ENCODE measurements around the gene JAG1. TPM values are rescaled to one million over a fixed set of nuclear protein-coding genes. Genes with fewer than 3 reads are reported as not detected.

The JAG1 gene
- total and polyA plus RNA-seq, 4 donors: 11.9 to 70.3 (median 46.8) TPM

- H3K9ac ChIP-seq (ENCODE audit: insufficient read depth in 1 of 2, low read length in 2 of 2): no peak overlapping the region
- ATAC-seq (ENCODE audit: insufficient read depth, low FRiP score): no peak
Measured at GRCh38 chr20:10660661-10661060, 13.1 kb downstream of the JAG1 start.

GRCh38 chr20:10659651-10660601 is 13.9 kb downstream of the JAG1 start:
- H3K36me3 ChIP-seq (ENCODE audit: control insufficient read depth in 4 of 4, insufficient read depth in 4 of 4, low read length in 4 of 4): peaks cover 0 to 49% (median 38%) of the 10 kb centered on the region in 4 donors
- TF ChIP-seq CTCF (IDR thresholded peaks at IDR 0.05; ENCODE audit: control extremely low read depth, extremely low read depth): no peak
- H3K27me3 ChIP-seq (ENCODE audit: control insufficient read depth in 3 of 3, insufficient read depth in 3 of 3, low read length in 2 of 3): no peaks in the 10 kb centered on the region
- no peaks in the 10 kb centered on the region for H3K9me3 ChIP-seq (ENCODE audit: control insufficient read depth in 4 of 4, insufficient read depth in 3 of 4, low read length in 3 of 4)
- 66 to 82% methylated on average over 12 of the region's 12 CpGs for WGBS, 2 donors
- no peak overlapping the region for H3K9ac ChIP-seq (ENCODE audit: insufficient read depth in 1 of 2, low read length in 2 of 2)
- H3K4me1 ChIP-seq (ENCODE audit: control insufficient read depth in 5 of 5, insufficient read depth in 5 of 5, low read length in 5 of 5): peaks cover 6 to 26% (median 9%) of the 10 kb centered on the region in 5 donors
- ATAC-seq (ENCODE audit: insufficient read depth, low FRiP score): peak; percentile 88
- H3K4me3 ChIP-seq: no peak overlapping the region
- peak overlapping the region in 1 of 2 donors; percentile 71 for H3K27ac ChIP-seq (ENCODE audit: low read depth in 1 of 2, low read length in 1 of 2)
- DNase-seq: peak; percentile 50 to 68 (median 67)

More at GRCh38 chr20:10660661-10661060, 13.1 kb downstream of the JAG1 start:
- Histone ChIP-seq H3K4me1 (ENCODE audit: control insufficient read depth in 5 of 5, insufficient read depth in 5 of 5, low read length in 5 of 5) (peaks cover 6 to 27% (median 9%) of the 10 kb centered on the region in 5 donors), H3K9me3 (ENCODE audit: control insufficient read depth in 4 of 4, insufficient read depth in 3 of 4, low read length in 3 of 4) (no peaks in the 10 kb centered on the region), H3K27me3 (ENCODE audit: control insufficient read depth in 3 of 3, insufficient read depth in 3 of 3, low read length in 2 of 3) (no peaks in the 10 kb centered on the region), H3K27ac (ENCODE audit: low read depth in 1 of 2, low read length in 1 of 2) (peak overlapping the region in 1 of 2 donors; percentile 56), H3K4me3 (no peak overlapping the region), H3K36me3 (ENCODE audit: control insufficient read depth in 4 of 4, insufficient read depth in 4 of 4, low read length in 4 of 4) (peaks cover 0 to 49% (median 38%) of the 10 kb centered on the region in 4 donors)
- TF ChIP-seq CTCF (IDR thresholded peaks at IDR 0.05; ENCODE audit: control extremely low read depth, extremely low read depth): no peak
- WGBS, 2 donors: 64 to 77% methylated on average over 11 of the region's 11 CpGs
- DNase-seq: no peak

GRCh38 chr20:10658876-10659632 is 14.7 kb downstream of the JAG1 start:
- no peak overlapping the region for H3K4me3 ChIP-seq
- peaks cover 0 to 49% (median 41%) of the 10 kb centered on the region in 4 donors for H3K36me3 ChIP-seq (ENCODE audit: control insufficient read depth in 4 of 4, insufficient read depth in 4 of 4, low read length in 4 of 4)
- no peak for DNase-seq
- no peak for ATAC-seq (ENCODE audit: insufficient read depth, low FRiP score)
- no peak for TF ChIP-seq CTCF (IDR thresholded peaks at IDR 0.05; ENCODE audit: control extremely low read depth, extremely low read depth)
- H3K27me3 ChIP-seq (ENCODE audit: control insufficient read depth in 3 of 3, insufficient read depth in 3 of 3, low read length in 2 of 3): no peaks in the 10 kb centered on the region
- no peak overlapping the region for H3K9ac ChIP-seq (ENCODE audit: insufficient read depth in 1 of 2, low read length in 2 of 2)
- H3K27ac ChIP-seq (ENCODE audit: low read depth in 1 of 2, low read length in 1 of 2): peak overlapping the region in 1 of 2 donors; percentile 41
- no peaks in the 10 kb centered on the region for H3K9me3 ChIP-seq (ENCODE audit: control insufficient read depth in 4 of 4, insufficient read depth in 3 of 4, low read length in 3 of 4)
- 52 to 66% methylated on average over 5 of the region's 5 CpGs for WGBS, 2 donors
- peaks cover 4 to 26% (median 14%) of the 10 kb centered on the region in 5 donors for H3K4me1 ChIP-seq (ENCODE audit: control insufficient read depth in 5 of 5, insufficient read depth in 5 of 5, low read length in 5 of 5)
